C4-2B (cell line): ENCODE results near the gene SHKBP1.
"Not testable (repeated sequence)": the region's sequence is repeated elsewhere in the genome, so short reads cannot be mapped to it uniquely, and the experiment has no call there.

Source experiments
- H3K27ac ChIP-seq: fragments of 450-650 bp; 2 replicates; pipeline ENCODE4 v1.5.1; 2017
- CTCF ChIP-seq: fragments of 450-650 bp; conservative IDR thresholded peaks from 2 replicates; pipeline ENCODE4 v1.5.1; 2017; ENCODE audit warnings: mild to moderate bottlenecking
- ZFX ChIP-seq: fragments of 450-650 bp; IDR thresholded peaks from 2 replicates; pipeline ENCODE4 v1.6.1; 2017

SHKBP1 gene

GRCh38 chr19:40534148-40534547, 42.5 kb upstream of the SHKBP1 start:
- TF ChIP-seq ZFX (no peak), CTCF (no peak)
- H3K27ac ChIP-seq = no peak overlapping the region

GRCh38 chr19:40539070-40539469, 37.6 kb upstream of the SHKBP1 start:
- no peak overlapping the region for H3K27ac ChIP-seq
- TF ChIP-seq CTCF (no peak), ZFX (no peak)

GRCh38 chr19:40542202-40542859, 34.3 kb upstream of the SHKBP1 start:
- TF ChIP-seq CTCF = no peak
- TF ChIP-seq ZFX = no peak
- H3K27ac ChIP-seq = no peak overlapping the region

- no peak overlapping the region for H3K27ac ChIP-seq
- TF ChIP-seq CTCF (no peak), ZFX (no peak)
Observed at GRCh38 chr19:40543029-40543597, 33.6 kb upstream of the SHKBP1 start.

GRCh38 chr19:40546153-40546841, 30.4 kb upstream of the SHKBP1 start:
- H3K27ac ChIP-seq = not testable (repeated sequence)

GRCh38 chr19:40547190-40547589, 29.5 kb upstream of the SHKBP1 start:
- not testable (repeated sequence) for H3K27ac ChIP-seq

GRCh38 chr19:40547836-40548235, 28.8 kb upstream of the SHKBP1 start:
- TF ChIP-seq ZFX (no peak), CTCF (no peak)
- H3K27ac ChIP-seq = no peak overlapping the region

- TF ChIP-seq ZFX (no peak), CTCF (peak; percentile 82)
- no peak overlapping the region for H3K27ac ChIP-seq
Observed at GRCh38 chr19:40549007-40549708, 27.5 kb upstream of the SHKBP1 start.
